ENCODE measurements around the gene MYBPC1.
"Not testable (repeated sequence)": the region's sequence is repeated elsewhere in the genome, so short reads cannot be mapped to it uniquely, and the experiment has no call there.

- TF ChIP-seq, protein P1, sequence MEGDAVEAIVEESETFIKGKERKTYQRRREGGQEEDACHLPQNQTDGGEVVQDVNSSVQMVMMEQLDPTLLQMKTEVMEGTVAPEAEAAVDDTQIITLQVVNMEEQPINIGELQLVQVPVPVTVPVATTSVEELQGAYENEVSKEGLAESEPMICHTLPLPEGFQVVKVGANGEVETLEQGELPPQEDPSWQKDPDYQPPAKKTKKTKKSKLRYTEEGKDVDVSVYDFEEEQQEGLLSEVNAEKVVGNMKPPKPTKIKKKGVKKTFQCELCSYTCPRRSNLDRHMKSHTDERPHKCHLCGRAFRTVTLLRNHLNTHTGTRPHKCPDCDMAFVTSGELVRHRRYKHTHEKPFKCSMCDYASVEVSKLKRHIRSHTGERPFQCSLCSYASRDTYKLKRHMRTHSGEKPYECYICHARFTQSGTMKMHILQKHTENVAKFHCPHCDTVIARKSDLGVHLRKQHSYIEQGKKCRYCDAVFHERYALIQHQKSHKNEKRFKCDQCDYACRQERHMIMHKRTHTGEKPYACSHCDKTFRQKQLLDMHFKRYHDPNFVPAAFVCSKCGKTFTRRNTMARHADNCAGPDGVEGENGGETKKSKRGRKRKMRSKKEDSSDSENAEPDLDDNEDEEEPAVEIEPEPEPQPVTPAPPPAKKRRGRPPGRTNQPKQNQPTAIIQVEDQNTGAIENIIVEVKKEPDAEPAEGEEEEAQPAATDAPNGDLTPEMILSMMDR (tag by site-specific recombination; IDR thresholded peaks at IDR 0.05) = not testable (repeated sequence)
- not testable (repeated sequence) for TF ChIP-seq KLF8 (tag by site-specific recombination; IDR thresholded peaks at IDR 0.05); KLF9 (tag by site-specific recombination; IDR thresholded peaks at IDR 0.05; ENCODE audit: low read depth); HOXA7 (CRISPR knock-in tag; IDR thresholded peaks at IDR 0.05; ENCODE audit: borderline replicate concordance); ZNF362 (tag by site-specific recombination; IDR thresholded peaks at IDR 0.05); KLF1 (tag by site-specific recombination; IDR thresholded peaks at IDR 0.05); GLIS1 (tag by site-specific recombination; IDR thresholded peaks at IDR 0.05); HOXD13 (CRISPR knock-in tag; IDR thresholded peaks at IDR 0.05; ENCODE audit: borderline replicate concordance); REST (tag by site-specific recombination; IDR thresholded peaks at IDR 0.05); ZNF664 (tag by site-specific recombination; IDR thresholded peaks at IDR 0.05); ZNF501 (tag by site-specific recombination; IDR thresholded peaks at IDR 0.05); ZNF175 (tag by site-specific recombination; IDR thresholded peaks at IDR 0.05); ZNF280C (tag by site-specific recombination; IDR thresholded peaks at IDR 0.05); ZFP41 (tag by site-specific recombination; IDR thresholded peaks at IDR 0.05; ENCODE audit: borderline replicate concordance)
Measured at GRCh38 chr12:101558726-101559125, 36.0 kb upstream of the MYBPC1 start.

Data from HEK293 (cell line).